Neural progenitor cell (in vitro differentiated cells): ENCODE results near the gene DDX50. TPM values are rescaled to one million over a fixed set of nuclear protein-coding genes. Genes with fewer than 3 reads are reported as not detected.
A peak's percentile ranks its signal among the peaks of the same experiment; 100 is the strongest.

Source experiments
- DNase-seq: peaks from one replicate; pipeline ENCODE4 v3.0.0-alpha.2; 2016; ENCODE audit warnings: low spot score
- H2AFZ ChIP-seq: fragments of 200-600 bp; sonication (generic); replicated peaks from 2 replicates; pipeline ENCODE4 v1.6.1; 2016; ENCODE audit warnings: antibody characterized with exemption
- H3F3A ChIP-seq: fragments of 200-600 bp; sonication (generic); 2 replicates; pipeline ENCODE4 v1.6.1; 2016; ENCODE audit warnings: antibody characterized with exemption, low read depth
- H3K27ac ChIP-seq: fragments of 200-600 bp; sonication (generic); 2 replicates; pipeline ENCODE4 v1.5.1; 2016; ENCODE audit warnings: mild to moderate bottlenecking
- H3K27me3 ChIP-seq: fragments of 200-600 bp; sonication (generic); 2 replicates; pipeline ENCODE4 v1.6.1; 2016; ENCODE audit warnings: mild to moderate bottlenecking, moderate library complexity
- H3K36me3 ChIP-seq: fragments of 200-600 bp; sonication (generic); 2 replicates; pipeline ENCODE4 v1.5.1; 2016
- H3K4me1 ChIP-seq: fragments of 200-600 bp; sonication (generic); 2 replicates; pipeline ENCODE4 v1.6.1; 2016; ENCODE audit warnings: mixed run types
- H3K4me2 ChIP-seq: fragments of 200-600 bp; sonication (generic); 2 replicates; pipeline ENCODE4 v1.6.1; 2016
- H3K4me3 ChIP-seq: fragments of 200-600 bp; sonication (generic); 2 replicates; pipeline ENCODE4 v1.5.1; 2016
- H3K79me2 ChIP-seq: fragments of 200-600 bp; sonication (generic); 2 replicates; pipeline ENCODE4 v1.6.1; 2016; ENCODE audit warnings: low read depth
- H3K9ac ChIP-seq: fragments of 200-600 bp; sonication (generic); 2 replicates; pipeline ENCODE4 v1.6.1; 2016
- H3K9me3 ChIP-seq: fragments of 200-600 bp; sonication (generic); 2 replicates; pipeline ENCODE4 v1.5.1; 2016; ENCODE audit warnings: low read depth
- H4K20me1 ChIP-seq: fragments of 200-600 bp; sonication (generic); 2 replicates; pipeline ENCODE4 v1.6.1; 2016; ENCODE audit warnings: low read depth
- H3K27ac Mint-ChIP-seq: 3 replicates; pipeline ENCODE4 v1.8.0; 2021; ENCODE audit warnings: mixed read lengths
- H3K27me3 Mint-ChIP-seq: 2 replicates; pipeline ENCODE4 v1.8.0; 2022; ENCODE audit warnings: low read depth, mild to moderate bottlenecking, inconsistent platforms, moderate library complexity, mixed read lengths; ENCODE audit not compliant: insufficient read depth
- H3K36me3 Mint-ChIP-seq: 3 replicates; pipeline ENCODE4 v1.8.0; 2021; ENCODE audit warnings: mixed read lengths
- H3K4me1 Mint-ChIP-seq: 3 replicates; pipeline ENCODE4 v1.8.0; 2021; ENCODE audit warnings: mixed read lengths
- H3K4me3 Mint-ChIP-seq: 3 replicates; pipeline ENCODE4 v1.8.0; 2021; ENCODE audit warnings: mild to moderate bottlenecking, moderate library complexity, mixed read lengths
- H3K9me3 Mint-ChIP-seq: 3 replicates; pipeline ENCODE4 v1.8.0; 2020; ENCODE audit warnings: mixed read lengths
- EZH2 ChIP-seq: fragments of 200-600 bp; sonication (generic); IDR thresholded peaks from 2 replicates; pipeline ENCODE4 v1.6.1; 2017; ENCODE audit warnings: antibody characterized with exemption, mild to moderate bottlenecking, moderate library complexity
- EZH2phosphoT487 ChIP-seq: fragments of 200-600 bp; sonication (generic); IDR thresholded peaks from 2 replicates; pipeline ENCODE4 v1.6.1; 2017; ENCODE audit warnings: antibody characterized with exemption
- total RNA-seq: library from RNA; depleted of rRNA; stranded (reverse); fragments of >200 nt; gene quantifications from 2 replicates; pipeline ENCODE4 v1.2.3, GENCODE V29; 2015; ENCODE audit warnings: low replicate concordance
- TF ChIP-seq, protein P1 (sequence below): fragments of 200-600 bp; sonication (generic); IDR thresholded peaks from 2 replicates; pipeline ENCODE4 v1.5.1; 2017; ENCODE audit warnings: antibody characterized with exemption, mild to moderate bottlenecking

The DDX50 gene
- total RNA-seq, 1 donor from 2014 or later, result 110 TPM

DNA sequence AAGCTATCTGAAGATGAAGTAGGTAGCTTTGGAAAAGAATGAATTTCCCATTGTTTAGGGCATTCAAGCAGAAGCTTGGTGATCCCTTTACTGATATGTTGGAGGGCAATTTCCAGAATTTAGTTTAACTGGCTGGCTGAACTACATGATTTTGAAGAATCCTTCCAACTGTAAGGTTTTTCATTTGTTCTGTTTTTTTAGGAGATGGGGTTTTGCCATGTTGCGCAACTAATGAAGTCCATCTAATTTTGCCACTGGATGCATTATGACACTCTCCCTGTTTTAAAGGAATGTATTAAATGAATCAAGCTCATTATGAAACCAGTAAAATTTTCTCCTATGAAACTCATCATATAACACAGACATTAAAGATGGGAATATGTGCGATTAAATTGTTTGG, 6.1 kb upstream of the DDX50 start:
- Histone ChIP-seq H2AFZ (no peak overlapping the region), H3F3A (peaks cover 18% of the 10 kb centered on the region), H3K36me3 (peaks cover 10% of the 10 kb centered on the region), H3K4me2 (no peak overlapping the region), H3K79me2 (no peaks in the 10 kb centered on the region), H3K9me3 (no peaks in the 10 kb centered on the region), H3K4me1 (peaks cover 2% of the 10 kb centered on the region), H4K20me1 (no peaks in the 10 kb centered on the region), H3K27ac (no peak overlapping the region), H3K9ac (no peak overlapping the region), H3K27me3 (no peaks in the 10 kb centered on the region), H3K4me3 (no peak overlapping the region)
- Mint-ChIP-seq H3K27me3 (no peaks in the 10 kb centered on the region), H3K4me3 (no peak overlapping the region), H3K27ac (no peak overlapping the region), H3K36me3 (peaks cover 2% of the 10 kb centered on the region), H3K9me3 (no peaks in the 10 kb centered on the region), H3K4me1 (peaks cover 12% of the 10 kb centered on the region)
- TF ChIP-seq EZH2 (no peak), EZH2phosphoT487 (no peak)
- TF ChIP-seq, protein P1, sequence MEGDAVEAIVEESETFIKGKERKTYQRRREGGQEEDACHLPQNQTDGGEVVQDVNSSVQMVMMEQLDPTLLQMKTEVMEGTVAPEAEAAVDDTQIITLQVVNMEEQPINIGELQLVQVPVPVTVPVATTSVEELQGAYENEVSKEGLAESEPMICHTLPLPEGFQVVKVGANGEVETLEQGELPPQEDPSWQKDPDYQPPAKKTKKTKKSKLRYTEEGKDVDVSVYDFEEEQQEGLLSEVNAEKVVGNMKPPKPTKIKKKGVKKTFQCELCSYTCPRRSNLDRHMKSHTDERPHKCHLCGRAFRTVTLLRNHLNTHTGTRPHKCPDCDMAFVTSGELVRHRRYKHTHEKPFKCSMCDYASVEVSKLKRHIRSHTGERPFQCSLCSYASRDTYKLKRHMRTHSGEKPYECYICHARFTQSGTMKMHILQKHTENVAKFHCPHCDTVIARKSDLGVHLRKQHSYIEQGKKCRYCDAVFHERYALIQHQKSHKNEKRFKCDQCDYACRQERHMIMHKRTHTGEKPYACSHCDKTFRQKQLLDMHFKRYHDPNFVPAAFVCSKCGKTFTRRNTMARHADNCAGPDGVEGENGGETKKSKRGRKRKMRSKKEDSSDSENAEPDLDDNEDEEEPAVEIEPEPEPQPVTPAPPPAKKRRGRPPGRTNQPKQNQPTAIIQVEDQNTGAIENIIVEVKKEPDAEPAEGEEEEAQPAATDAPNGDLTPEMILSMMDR, result no peak
- no peak for DNase-seq

DNA sequence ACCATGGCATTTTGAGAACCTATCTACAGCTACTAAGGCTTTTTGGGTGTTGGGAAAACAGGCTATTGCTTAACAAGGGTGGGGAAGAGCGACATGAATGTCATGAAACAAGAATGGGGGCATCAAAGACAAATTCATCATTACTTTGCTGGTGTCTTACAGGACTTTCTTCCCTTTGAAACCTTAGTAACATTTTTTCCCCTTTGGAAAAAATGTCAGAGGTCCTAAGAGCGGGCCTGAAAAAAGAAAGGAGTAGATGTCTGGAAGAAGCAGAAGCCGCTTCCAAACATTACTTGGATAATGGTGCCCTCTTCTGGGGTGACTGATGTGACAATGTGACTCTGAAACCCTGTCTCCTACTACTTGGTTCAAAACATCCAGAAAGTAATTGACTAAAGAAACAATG, 3.8 kb upstream of the DDX50 start:
- H3K4me1 Mint-ChIP-seq, result peaks cover 22% of the 10 kb centered on the region
- peaks cover 2% of the 10 kb centered on the region for H3K36me3 Mint-ChIP-seq

DNA sequence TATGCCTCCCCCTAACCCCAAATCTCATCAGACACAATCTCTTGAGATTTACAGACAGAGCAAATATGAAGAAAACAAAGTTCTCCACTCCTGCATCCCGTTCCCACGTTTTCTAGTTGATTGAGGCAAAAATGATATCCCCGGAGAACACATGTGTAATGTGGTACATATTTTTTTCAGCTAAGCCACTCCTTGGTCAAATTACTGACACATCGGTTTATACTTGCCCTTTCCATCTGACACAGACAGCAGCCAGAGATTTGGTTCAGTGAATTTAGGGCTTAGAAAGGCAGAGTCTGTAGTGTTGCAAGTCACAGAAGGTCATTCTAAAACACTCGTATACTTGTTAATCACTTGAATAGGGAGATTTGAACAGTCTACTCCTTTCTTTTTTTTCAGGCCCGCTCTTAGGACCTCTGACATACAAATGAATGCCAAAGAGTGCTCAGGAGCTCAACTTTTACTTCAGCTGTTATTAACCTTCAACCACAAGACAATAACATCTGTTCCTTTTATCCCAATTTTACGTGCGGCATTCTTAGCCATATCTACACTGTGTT, 1.8 kb upstream of the DDX50 start:
- H3K27me3 ChIP-seq, result no peaks in the 10 kb centered on the region
- H3K36me3 ChIP-seq, result no peaks in the 10 kb centered on the region
- TF ChIP-seq EZH2phosphoT487 (no peak), EZH2 (no peak)
- TF ChIP-seq, protein P1, result no peak
- peaks cover 33% of the 10 kb centered on the region for H3F3A ChIP-seq
- Mint-ChIP-seq H3K4me3 (peak overlapping the region; percentile 17), H3K27ac (peak overlapping the region; percentile 43), H3K4me1 (peaks cover 30% of the 10 kb centered on the region), H3K9me3 (no peaks in the 10 kb centered on the region), H3K27me3 (no peaks in the 10 kb centered on the region), H3K36me3 (peaks cover 6% of the 10 kb centered on the region)
- H3K4me3 ChIP-seq, result no peak overlapping the region
- H3K4me1 ChIP-seq, result peaks cover 15% of the 10 kb centered on the region
- no peak for DNase-seq
- H4K20me1 ChIP-seq, result peaks cover 5% of the 10 kb centered on the region
- H2AFZ ChIP-seq, result no peak overlapping the region
- no peaks in the 10 kb centered on the region for H3K9me3 ChIP-seq
- H3K9ac ChIP-seq, result no peak overlapping the region
- peaks cover 30% of the 10 kb centered on the region for H3K79me2 ChIP-seq
- no peak overlapping the region for H3K27ac ChIP-seq
- no peak overlapping the region for H3K4me2 ChIP-seq

More for the DNA sequence above, 3.8 kb upstream of the DDX50 start:
- Mint-ChIP-seq H3K9me3 (no peaks in the 10 kb centered on the region), H3K27ac (no peak overlapping the region), H3K4me3 (no peak overlapping the region), H3K27me3 (no peaks in the 10 kb centered on the region)
- Histone ChIP-seq H3K27ac (no peak overlapping the region), H3K79me2 (peaks cover 11% of the 10 kb centered on the region), H2AFZ (no peak overlapping the region), H3K9ac (no peak overlapping the region), H3K27me3 (no peaks in the 10 kb centered on the region), H3F3A (peaks cover 33% of the 10 kb centered on the region), H3K4me3 (no peak overlapping the region), H3K4me1 (peaks cover 12% of the 10 kb centered on the region), H3K4me2 (no peak overlapping the region), H4K20me1 (peaks cover 2% of the 10 kb centered on the region), H3K36me3 (peaks cover 9% of the 10 kb centered on the region), H3K9me3 (no peaks in the 10 kb centered on the region)
- peak; percentile 84 for DNase-seq
- TF ChIP-seq EZH2phosphoT487, result no peak
- TF ChIP-seq, protein P1, result peak; percentile 76
